PC-3 (cell line): ENCODE results near the gene SPPL2C. TPM values are rescaled to one million over a fixed set of nuclear protein-coding genes. Genes with fewer than 3 reads are reported as not detected.

Source experiments
- ATAC-seq: fragments of 200-7000 bp; cut with Tn5 transposase; 2 replicates; pipeline ENCODE4 v1.9.1; 2020; ENCODE audit warnings: mild to moderate bottlenecking, moderate library complexity
- BruUV-seq: library from RNA; stranded (reverse); fragments of 400-500 nt; replicated peaks from 2 replicates; lab custom pipeline; 2021; lab: Mats Ljungman, UMichigan
- CTCF ChIA-PET: fragments of 300-600 bp; sonication (Branson Sonifier 250); formaldehyde crosslinking; loops from one replicate; lab custom pipeline; 2022; ENCODE audit warnings: antibody characterized with exemption; lab: Charles Lee
- POLR2A ChIA-PET: fragments of 300-600 bp; sonication (Branson Sonifier 250); formaldehyde crosslinking; loops from one replicate; lab custom pipeline; 2022; ENCODE audit warnings: antibody characterized with exemption; ENCODE audit not compliant: unreplicated experiment; lab: Charles Lee
- DNase-seq: peaks from one replicate; pipeline ENCODE4 v3.0.0-alpha.2; 2015
- H2AFZ ChIP-seq: fragments of 300-600 bp; sonication (generic); 2 replicates; pipeline ENCODE4 v1.6.0; 2016; ENCODE audit warnings: antibody characterized with exemption, low read length
- H3F3A ChIP-seq: fragments of 300-600 bp; sonication (generic); one replicate; pipeline ENCODE4 v1.6.0; 2017; ENCODE audit warnings: antibody characterized with exemption, low read length, control low read depth, mild to moderate bottlenecking; ENCODE audit not compliant: unreplicated experiment
- H3K27ac ChIP-seq: fragments of 300-600 bp; sonication (generic); 2 replicates; pipeline ENCODE4 v1.5.1; 2016; ENCODE audit warnings: mild to moderate bottlenecking, low read length
- H3K27me3 ChIP-seq: fragments of 300-600 bp; sonication (generic); 2 replicates; pipeline ENCODE4 v1.6.1; 2016; ENCODE audit warnings: low read length, mixed read lengths
- H3K36me3 ChIP-seq: fragments of 300-600 bp; sonication (generic); 2 replicates; pipeline ENCODE4 v1.6.1; 2016; ENCODE audit warnings: low read depth, mixed run types, low read length, mixed read lengths
- H3K4me1 ChIP-seq: fragments of 300-600 bp; sonication (generic); 2 replicates; pipeline ENCODE4 v1.5.1; 2016; ENCODE audit warnings: low read length; ENCODE audit not compliant: insufficient read depth
- H3K4me2 ChIP-seq: fragments of 300-600 bp; sonication (generic); 2 replicates; pipeline ENCODE4 v1.6.0; 2016; ENCODE audit warnings: low read length
- H3K4me3 ChIP-seq: fragments of 300-600 bp; sonication (generic); 2 replicates; pipeline ENCODE4 v1.5.1; 2016; ENCODE audit warnings: mild to moderate bottlenecking, low read length, mixed read lengths
- H3K79me2 ChIP-seq: fragments of 300-600 bp; sonication (generic); 2 replicates; pipeline ENCODE4 v1.6.1; 2017; ENCODE audit warnings: low read length, mixed read lengths
- H3K9ac ChIP-seq: fragments of 300-600 bp; sonication (generic); 2 replicates; pipeline ENCODE4 v1.6.0; 2016; ENCODE audit warnings: mild to moderate bottlenecking, low read length
- H3K9me2 ChIP-seq: fragments of 300-600 bp; sonication (generic); replicated peaks from 2 replicates; pipeline ENCODE4 v1.6.1; 2016; ENCODE audit warnings: mixed run types, low read length, mixed read lengths
- H3K9me3 ChIP-seq: fragments of 300-600 bp; sonication (generic); 2 replicates; pipeline ENCODE4 v1.6.1; 2016; ENCODE audit warnings: low read length, mixed read lengths
- H4K20me1 ChIP-seq: fragments of 300-600 bp; sonication (generic); 2 replicates; pipeline ENCODE4 v1.6.1; 2016; ENCODE audit warnings: low read length, mixed read lengths
- CTCF ChIP-seq: fragments of 300-600 bp; sonication (generic); conservative IDR thresholded peaks from 2 replicates; pipeline ENCODE4 v1.5.1; 2017; ENCODE audit warnings: antibody characterized with exemption, low read depth, mild to moderate bottlenecking, low read length
- EZH2 ChIP-seq: fragments of 300-600 bp; sonication (generic); IDR thresholded peaks from one replicate; pipeline ENCODE4 v1.6.1; 2017; ENCODE audit warnings: antibody characterized with exemption, mild to moderate bottlenecking, low read length; ENCODE audit not compliant: unreplicated experiment
- EZH2phosphoT487 ChIP-seq: fragments of 300-600 bp; sonication (generic); IDR thresholded peaks from 2 replicates; pipeline ENCODE4 v1.6.1; 2018; ENCODE audit warnings: mild to moderate bottlenecking, antibody characterized with exemption, low read length, borderline replicate concordance
- intact Hi-C: fragments of 100-400 bp; cut with micrococcal nuclease; formaldehyde crosslinking; loops from 2 replicates; pipeline ENCODE4 v1.9.0; 2023
- total RNA-seq: library from RNA; depleted of rRNA; stranded (reverse); fragments of >200 nt; gene quantifications from 2 replicates; pipeline ENCODE4 v1.2.3, GENCODE V29; 2014

SPPL2C gene
- total RNA-seq, 1 experiment from 2014 or later, result not detected

- intact Hi-C loops, result no loop called here
- Histone ChIP-seq H3K36me3 (no peaks in the 10 kb centered on the region), H3F3A (no peaks in the 10 kb centered on the region), H3K4me2 (no peak overlapping the region), H3K4me3 (no peak overlapping the region), H2AFZ (no peak overlapping the region), H3K9me2 (no peaks in the 10 kb centered on the region), H3K27me3 (peaks cover 43% of the 10 kb centered on the region), H3K79me2 (no peaks in the 10 kb centered on the region), H3K27ac (no peak overlapping the region), H3K9me3 (no peaks in the 10 kb centered on the region), H4K20me1 (no peaks in the 10 kb centered on the region), H3K9ac (no peak overlapping the region), H3K4me1 (no peaks in the 10 kb centered on the region)
- ATAC-seq (no peak), DNase-seq (no peak)
- ChIA-PET POLR2A (no interaction called here), CTCF (interaction anchor here (0.9 kb wide), 1 partner anchor 16 kb away, joined by 3 read pairs; no protein-coding TSS in a partner anchor)
- no TSS peak for BruUV-seq
- TF ChIP-seq EZH2 (no peak), EZH2phosphoT487 (no peak), CTCF (no peak)
These were observed 32.8 kb downstream of the SPPL2C start for GRCh38 chr17:45877467-45877866.

- no TSS peak for BruUV-seq
- no peak overlapping the region for H3K4me3 ChIP-seq
- no peaks in the 10 kb centered on the region for H3K9me2 ChIP-seq
- no peak overlapping the region for H3K4me2 ChIP-seq
- intact Hi-C loops, result no loop called here
- no peak overlapping the region for H2AFZ ChIP-seq
- no peaks in the 10 kb centered on the region for H3K9me3 ChIP-seq
- ATAC-seq, result no peak
- H3K36me3 ChIP-seq, result no peaks in the 10 kb centered on the region
- no peak overlapping the region for H3K27ac ChIP-seq
- H3K4me1 ChIP-seq, result no peaks in the 10 kb centered on the region
- TF ChIP-seq CTCF (no peak), EZH2 (no peak), EZH2phosphoT487 (no peak)
- no peaks in the 10 kb centered on the region for H3K79me2 ChIP-seq
- no peaks in the 10 kb centered on the region for H3F3A ChIP-seq
- POLR2A ChIA-PET, result no interaction called here
- H3K9ac ChIP-seq, result no peak overlapping the region
- no peak for DNase-seq
- CTCF ChIA-PET, result no interaction called here
- H4K20me1 ChIP-seq, result no peaks in the 10 kb centered on the region
- peaks cover 29% of the 10 kb centered on the region for H3K27me3 ChIP-seq
These were observed 38.4 kb downstream of the SPPL2C start for GRCh38 chr17:45883063-45883462.

- BruUV-seq, result no TSS peak
- no peak overlapping the region for H3K4me3 ChIP-seq
- intact Hi-C loops, result no loop called here
- no peak overlapping the region for H3K9ac ChIP-seq
- no peak overlapping the region for H3K4me2 ChIP-seq
- H3K79me2 ChIP-seq, result no peaks in the 10 kb centered on the region
- no peak overlapping the region for H3K27ac ChIP-seq
- no peaks in the 10 kb centered on the region for H3F3A ChIP-seq
- H3K27me3 ChIP-seq, result peaks cover 22% of the 10 kb centered on the region
- no peak for ATAC-seq
- TF ChIP-seq CTCF (no peak), EZH2 (no peak)
- H3K9me2 ChIP-seq, result no peaks in the 10 kb centered on the region
- no peak overlapping the region for H2AFZ ChIP-seq
- ChIA-PET CTCF (no interaction called here), POLR2A (no interaction called here)
- DNase-seq, result no peak
- no peaks in the 10 kb centered on the region for H3K4me1 ChIP-seq
- no peaks in the 10 kb centered on the region for H3K36me3 ChIP-seq
- no peaks in the 10 kb centered on the region for H4K20me1 ChIP-seq
- no peaks in the 10 kb centered on the region for H3K9me3 ChIP-seq
These were observed 42.2 kb downstream of the SPPL2C start for GRCh38 chr17:45886852-45887251.
